Measurements from ENCODE around the gene ZNF728. TPM values are rescaled to one million over a fixed set of nuclear protein-coding genes. Genes with fewer than 3 reads are reported as not detected.

ZNF728 gene
- total and polyA plus RNA-seq, 9 of the 15 experiments (the other 6 are each of a cell fraction or from before 2014, with no cell fraction given): 0.26 to 1.5 (median 0.71) TPM

DNA sequence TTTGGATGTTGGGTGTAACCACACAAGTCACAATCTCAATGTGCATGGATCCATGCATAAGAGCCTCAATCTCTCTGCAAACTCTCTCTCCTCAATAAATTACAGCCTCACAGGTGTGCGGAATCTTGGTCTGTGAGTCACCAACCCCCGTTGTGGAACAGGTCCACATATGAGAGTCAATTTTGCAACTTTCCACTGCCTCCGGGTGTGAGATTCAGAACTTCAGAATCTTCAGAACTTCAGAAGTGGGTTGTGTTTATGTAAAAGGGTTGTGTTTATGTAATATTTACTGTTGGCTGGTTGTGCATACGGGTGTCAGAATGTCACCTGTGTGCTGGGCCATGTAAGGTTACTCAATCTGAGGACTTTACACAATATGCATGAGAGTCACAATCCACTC, 46.3 kb upstream of the ZNF728 start:
- Histone ChIP-seq H3K9ac (ENCODE audit: insufficient read depth in 1 of 2, low read depth in 2 of 2, low read length in 2 of 2) (no peak overlapping the region), H3K27ac (ENCODE audit: extremely low read depth, low read depth, low read length) (no peak overlapping the region), H3K4me1 (replicated peaks in 1 of 2; ENCODE audit: control insufficient read depth in 2 of 2, insufficient read depth in 2 of 2, low read length in 2 of 2) (no peaks in the 10 kb centered on the region), H4K20me1 (replicated peaks; ENCODE audit: control insufficient read depth, insufficient read depth, low read length) (no peaks in the 10 kb centered on the region), H3K4me3 (no peak overlapping the region), H3K27me3 (ENCODE audit: control insufficient read depth in 2 of 2, insufficient read depth in 2 of 2, low read length in 2 of 2) (no peaks in the 10 kb centered on the region), H2AFZ (ENCODE audit: low read depth, low read length) (no peak overlapping the region), H3K9me3 (replicated peaks; ENCODE audit: control insufficient read depth, insufficient read depth, low read depth, low read length) (no peaks in the 10 kb centered on the region; the same call in 1 of the 2 replicates), H3K9me1 (ENCODE audit: control insufficient read depth, insufficient read depth, low read length) (no peaks in the 10 kb centered on the region), H3K79me2 (ENCODE audit: control insufficient read depth, insufficient read depth, low read length) (no peaks in the 10 kb centered on the region), H3K4me2 (ENCODE audit: insufficient read depth, low read length) (no peak overlapping the region), H3K36me3 (ENCODE audit: control insufficient read depth, insufficient read depth, low read length) (no peaks in the 10 kb centered on the region)
- 0% methylated on average over 4 of the region's 4 CpGs for WGBS (ENCODE audit: insufficient coverage, low coverage, missing lambda C conversion rate)
- FAIRE-seq: no peak
- ChIA-PET POLR2A (no interaction called here), CTCF (ENCODE audit: low intra/inter-chr PET ratio) (no interaction called here)
- no TSS peak for BruUV-seq (replicated peaks)
- no peak for ATAC-seq
- intact Hi-C loops (cut with micrococcal nuclease): no loop called here
- TF ChIP-seq ZNF780A (CRISPR knock-in tag; IDR thresholded peaks at IDR 0.05) (no peak), ELF4 (CRISPR knock-in tag; IDR thresholded peaks at IDR 0.05) (no peak), TCF7 (IDR thresholded peaks at IDR 0.05; ENCODE audit: borderline replicate concordance) (no peak), HDAC2 (IDR thresholded peaks at IDR 0.05) (no peak), EZH2 (IDR thresholded peaks at IDR 0.05; ENCODE audit: borderline replicate concordance, low read depth, low read length) (no peak), FOXP1 (CRISPR knock-in tag; IDR thresholded peaks at IDR 0.05) (no peak), BDP1 (IDR thresholded peaks at IDR 0.05; ENCODE audit: insufficient read depth, insufficient read length) (no peak), ZNF134 (CRISPR knock-in tag; conservative IDR thresholded peaks at IDR 0.05) (no peak), ETV1 (tag; conservative IDR thresholded peaks at IDR 0.05; ENCODE audit: low read depth) (no peak), TEAD1 (CRISPR knock-in tag; IDR thresholded peaks at IDR 0.05) (no peak), ZNF699 (CRISPR knock-in tag; IDR thresholded peaks at IDR 0.05; ENCODE audit: insufficient replicate concordance) (no peak), TAF15 (IDR thresholded peaks at IDR 0.05; ENCODE audit: low read depth, low read length) (no peak), ERF (CRISPR knock-in tag; IDR thresholded peaks at IDR 0.05) (no peak), MECOM (CRISPR knock-in tag; IDR thresholded peaks at IDR 0.05) (no peak), CHD1 (IDR thresholded peaks at IDR 0.05; ENCODE audit: low read length) (no peak), WHSC1 (IDR thresholded peaks at IDR 0.05; ENCODE audit: low read length) (no peak)
- TF ChIP-seq, protein P1, sequence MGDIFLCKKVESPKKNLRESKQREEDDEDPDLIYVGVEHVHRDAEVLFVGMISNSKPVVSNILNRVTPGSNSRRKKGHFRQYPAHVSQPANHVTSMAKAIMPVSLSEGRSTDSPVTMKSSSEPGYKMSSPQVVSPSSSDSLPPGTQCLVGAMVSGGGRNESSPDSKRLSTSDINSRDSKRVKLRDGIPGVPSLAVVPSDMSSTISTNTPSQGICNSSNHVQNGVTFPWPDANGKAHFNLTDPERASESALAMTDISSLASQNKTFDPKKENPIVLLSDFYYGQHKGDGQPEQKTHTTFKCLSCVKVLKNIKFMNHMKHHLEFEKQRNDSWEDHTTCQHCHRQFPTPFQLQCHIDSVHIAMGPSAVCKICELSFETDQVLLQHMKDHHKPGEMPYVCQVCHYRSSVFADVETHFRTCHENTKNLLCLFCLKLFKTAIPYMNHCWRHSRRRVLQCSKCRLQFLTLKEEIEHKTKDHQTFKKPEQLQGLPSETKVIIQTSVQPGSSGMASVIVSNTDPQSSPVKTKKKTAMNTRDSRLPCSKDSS (IDR thresholded peaks at IDR 0.05; ENCODE audit: low read depth, partially characterized antibody): no peak
- DNase-seq (ENCODE audit: extremely low read depth in 1 of 4, low spot score in 3 of 4): no peak
- in situ Hi-C loops (cut with MboI): no loop called here

All from K562 (cell line).